ENCODE measurements around the gene SLC22A13.
"Not testable (repeated sequence)": the region's sequence is repeated elsewhere in the genome, so short reads cannot be mapped to it uniquely, and the experiment has no call there.

DNA sequence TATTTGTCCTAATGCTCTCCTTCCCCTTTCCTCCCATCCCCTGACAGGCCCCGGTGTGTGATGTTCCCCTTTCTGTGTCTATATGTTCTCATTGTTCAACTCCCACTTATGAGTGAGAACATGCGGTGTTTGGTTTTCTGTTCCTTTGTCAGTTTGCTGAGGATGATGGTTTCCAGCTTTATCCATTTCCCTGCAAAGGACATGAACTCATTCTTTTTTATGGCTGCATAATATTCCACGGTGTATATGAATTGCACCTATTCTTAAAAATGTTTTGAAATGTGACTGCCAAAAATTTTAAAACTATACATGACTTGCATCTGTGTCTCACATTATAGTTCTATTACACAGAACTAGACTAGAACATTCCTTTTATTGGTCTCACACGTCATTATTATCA lies 55.0 kb downstream of the SLC22A13 start:
- not testable (repeated sequence) for TF ChIP-seq POLR2AphosphoS5 (IDR thresholded peaks at IDR 0.05; ENCODE audit: insufficient read depth, low read depth, low read length); POLR2A (IDR thresholded peaks at IDR 0.05; ENCODE audit: low read depth, low read length)

Data from endothelial cell of umbilical vein (primary cell).